ENCODE data around the gene SPSB1. TPM values are rescaled to one million over a fixed set of nuclear protein-coding genes. Genes with fewer than 3 reads are reported as not detected.

SPSB1 gene
- total RNA-seq, 1 experiment from 2014 or later = 2.9 TPM

DNA sequence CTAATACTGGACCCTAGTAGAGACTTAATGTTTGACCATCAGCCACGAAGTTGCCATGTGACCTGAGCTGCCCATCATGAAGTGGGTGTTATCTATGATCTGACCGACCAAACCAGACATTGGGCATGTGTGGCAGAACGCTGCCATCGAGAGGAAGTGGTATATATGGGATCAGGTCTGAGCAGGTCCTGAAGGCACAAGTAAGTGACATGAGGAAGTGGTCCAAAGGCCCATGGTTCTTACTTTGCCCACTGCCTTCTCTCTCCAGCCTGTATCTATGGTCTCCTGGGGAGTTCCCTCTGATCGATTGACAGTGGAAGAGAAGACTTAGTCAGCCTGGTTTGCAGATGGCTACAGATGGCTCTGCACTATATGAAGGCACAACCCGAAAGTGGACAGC, 7.9 kb downstream of the SPSB1 start:
- H3K4me1 Mint-ChIP-seq = peaks cover 4 to 5% of the 10 kb centered on the region in 2 experiments; a peak in 3 of 4 replicates

More for the DNA sequence above, 7.9 kb downstream of the SPSB1 start:
- no peak overlapping the region for H2AFZ ChIP-seq (ENCODE audit: low read length)
- no peaks in the 10 kb centered on the region for H3K79me1 ChIP-seq (ENCODE audit: insufficient read depth, low read depth, low read length, poor library complexity, severe bottlenecking)
- H4K5ac ChIP-seq (ENCODE audit: insufficient read length, low read depth, low read length) = no peak overlapping the region
- H3K4me1 ChIP-seq (ENCODE audit: insufficient read depth, low read length) = no peaks in the 10 kb centered on the region
- H3K4me2 ChIP-seq (ENCODE audit: insufficient read depth, insufficient read length, low read length) = no peak overlapping the region
- no peak overlapping the region for H4K91ac ChIP-seq (ENCODE audit: insufficient read length, low read depth, low read length)
- H3K56ac ChIP-seq (ENCODE audit: insufficient read length, low read depth, low read length) = no peak overlapping the region
- Mint-ChIP-seq H3K4me3 (no peak overlapping the region), H3K27ac (no peak overlapping the region), H3K9me3 (no peaks in the 10 kb centered on the region), H3K36me3 (ENCODE audit: insufficient read depth in 1 of 3, low read depth in 3 of 3) (no peaks in the 10 kb centered on the region), H3K27me3 (ENCODE audit: low read depth) (peaks cover 10% of the 10 kb centered on the region)
- H3K18ac ChIP-seq (ENCODE audit: insufficient read length, low read depth, low read length) = no peak overlapping the region
- H3K9me3 ChIP-seq (ENCODE audit: control insufficient read depth, low read depth, low read length) = no peaks in the 10 kb centered on the region
- H3K23me2 ChIP-seq (ENCODE audit: insufficient read length, low read depth, low read length, poor library complexity, severe bottlenecking) = no peaks in the 10 kb centered on the region
- H3T11ph ChIP-seq (ENCODE audit: low read length) = no peak overlapping the region
- no peak for DNase-seq
- H3K79me2 ChIP-seq (ENCODE audit: insufficient read depth, low read length) = no peaks in the 10 kb centered on the region
- TF ChIP-seq, protein P1, sequence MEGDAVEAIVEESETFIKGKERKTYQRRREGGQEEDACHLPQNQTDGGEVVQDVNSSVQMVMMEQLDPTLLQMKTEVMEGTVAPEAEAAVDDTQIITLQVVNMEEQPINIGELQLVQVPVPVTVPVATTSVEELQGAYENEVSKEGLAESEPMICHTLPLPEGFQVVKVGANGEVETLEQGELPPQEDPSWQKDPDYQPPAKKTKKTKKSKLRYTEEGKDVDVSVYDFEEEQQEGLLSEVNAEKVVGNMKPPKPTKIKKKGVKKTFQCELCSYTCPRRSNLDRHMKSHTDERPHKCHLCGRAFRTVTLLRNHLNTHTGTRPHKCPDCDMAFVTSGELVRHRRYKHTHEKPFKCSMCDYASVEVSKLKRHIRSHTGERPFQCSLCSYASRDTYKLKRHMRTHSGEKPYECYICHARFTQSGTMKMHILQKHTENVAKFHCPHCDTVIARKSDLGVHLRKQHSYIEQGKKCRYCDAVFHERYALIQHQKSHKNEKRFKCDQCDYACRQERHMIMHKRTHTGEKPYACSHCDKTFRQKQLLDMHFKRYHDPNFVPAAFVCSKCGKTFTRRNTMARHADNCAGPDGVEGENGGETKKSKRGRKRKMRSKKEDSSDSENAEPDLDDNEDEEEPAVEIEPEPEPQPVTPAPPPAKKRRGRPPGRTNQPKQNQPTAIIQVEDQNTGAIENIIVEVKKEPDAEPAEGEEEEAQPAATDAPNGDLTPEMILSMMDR (conservative IDR thresholded peaks at IDR 0.05) = no peak
- H3K14ac ChIP-seq (ENCODE audit: insufficient read depth, low read length) = no peak overlapping the region
- no peak overlapping the region for H3K9ac ChIP-seq (ENCODE audit: extremely low read depth, insufficient read length, low read length)
- no peak overlapping the region for H2BK20ac ChIP-seq (ENCODE audit: low read depth, low read length, poor library complexity, severe bottlenecking)
- H4K8ac ChIP-seq (replicated peaks; ENCODE audit: insufficient read length, low read depth, low read length) = no peak overlapping the region
- no peak overlapping the region for H3K23ac ChIP-seq (ENCODE audit: insufficient read length, low read depth, low read length)
- H2BK15ac ChIP-seq (ENCODE audit: low read depth, low read length) = no peak overlapping the region
- WGBS (ENCODE audit: extremely low coverage, insufficient read length, low lambda C conversion rate) = no CpG with 5 or more reads among the region's 6 CpGs
- H2BK120ac ChIP-seq (ENCODE audit: low read depth, low read length, poor library complexity, severe bottlenecking) = no peak overlapping the region
- H4K20me1 ChIP-seq (ENCODE audit: control insufficient read depth, insufficient read depth, insufficient read length) = no peaks in the 10 kb centered on the region
- H3K4ac ChIP-seq (ENCODE audit: low read depth, low read length) = no peak overlapping the region
- no peak overlapping the region for H2BK5ac ChIP-seq (ENCODE audit: insufficient read length, low read length)
- no peak overlapping the region for H3K27ac ChIP-seq (ENCODE audit: insufficient read length, low read depth, low read length)
- H3K27me3 ChIP-seq (ENCODE audit: insufficient read depth, low read length) = no peaks in the 10 kb centered on the region
- no peak overlapping the region for H2BK12ac ChIP-seq (ENCODE audit: insufficient read length, low read depth, low read length)
- no peak overlapping the region for H2AK5ac ChIP-seq (ENCODE audit: insufficient read length, low read length)

Data from H9 (cell line).